Activated T-cell treated with anti-CD3 and anti-CD28 coated beads for 48 hours (primary cell): ENCODE measurements around the gene FUNDC2.

Experiments used
- DNase-seq: peaks from one replicate; pipeline ENCODE4 v3.0.0-alpha.2; 2020; ENCODE audit warnings: low read depth

FUNDC2 gene

DNA sequence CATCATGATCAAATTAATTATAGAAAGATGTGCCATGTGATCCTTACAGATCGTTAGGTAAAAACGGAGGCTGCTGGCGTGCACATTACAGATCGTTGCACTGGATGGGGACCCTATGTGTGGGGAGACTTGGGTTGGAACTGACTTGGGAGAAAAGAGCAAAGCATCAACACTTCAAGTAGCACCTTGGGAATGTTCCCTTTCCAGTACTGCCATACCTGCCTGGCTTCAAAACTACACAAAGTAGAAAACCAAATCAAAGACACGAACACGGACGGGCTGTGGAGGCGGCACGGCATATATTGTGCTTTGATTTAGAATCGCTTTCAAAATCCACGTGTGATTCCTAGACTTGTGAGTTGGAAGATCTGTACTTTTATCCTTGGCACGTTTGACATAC, 43.4 kb downstream of the FUNDC2 start:
- DNase-seq, result no peak

DNA sequence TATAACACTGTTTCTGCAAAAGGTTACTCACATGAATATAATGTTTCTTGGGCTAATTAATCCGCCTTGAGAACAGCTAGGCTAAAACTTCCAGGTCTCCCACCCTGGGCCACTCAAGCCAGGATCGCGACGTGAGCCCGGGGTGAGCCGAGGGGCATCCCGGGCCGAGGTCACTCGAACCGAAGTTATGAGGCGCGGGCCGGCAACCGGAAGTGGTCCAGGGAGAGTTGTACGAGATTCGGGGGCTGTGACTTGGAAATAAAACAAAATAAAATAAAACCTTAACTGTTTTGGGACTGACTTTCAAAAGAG, 44.0 kb downstream of the FUNDC2 start:
- peak; percentile 13 for DNase-seq

DNA sequence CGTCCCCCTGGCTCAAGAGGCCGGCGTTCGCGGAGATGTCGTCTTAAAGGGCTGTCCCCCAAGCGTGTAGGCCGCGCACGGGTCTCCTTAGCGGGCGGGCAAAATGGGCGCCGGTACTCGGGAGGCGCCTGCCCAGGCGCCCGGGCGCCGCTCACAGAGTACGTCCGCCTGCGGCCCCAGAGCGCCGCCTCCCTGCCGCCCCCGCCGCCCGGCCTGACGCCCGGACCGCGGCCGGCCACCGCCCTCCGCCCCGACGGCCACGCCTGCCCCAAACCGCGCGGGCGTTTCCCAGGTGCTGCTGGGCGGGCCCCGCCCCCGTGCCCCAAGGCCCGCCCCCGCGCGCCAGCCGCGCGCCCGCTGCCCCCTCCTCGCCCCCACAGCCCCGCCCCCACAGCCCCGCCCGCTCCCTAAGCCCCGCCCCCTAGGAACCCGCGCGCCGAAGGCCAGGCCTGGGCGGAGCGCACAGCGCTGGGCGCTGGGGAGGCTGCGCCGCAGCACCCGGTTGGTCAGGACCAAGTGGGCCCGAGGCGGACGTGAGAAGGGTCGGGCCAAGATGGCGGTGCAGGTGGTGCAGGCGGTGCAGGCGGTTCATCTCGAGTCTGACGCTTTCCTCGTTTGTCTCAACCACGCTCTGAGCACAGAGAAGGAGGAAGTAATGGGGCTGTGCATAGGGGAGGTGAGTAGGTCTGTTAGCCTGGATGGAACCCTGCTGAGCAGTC, 44.5 kb downstream of the FUNDC2 start, which contains the start of the genes BRCC3, CMC4 and MTCP1:
BRCC3 (plus strand) TSS at position 534 of the 719 bp plus-strand sequence; CDS start at position 554, 20 bp downstream.
CMC4 (minus strand) TSS at position 162 of the 719 bp plus-strand sequence. CDS start 7,113 bp downstream, outside the sequence.
MTCP1 (minus strand) TSS at position 162 of the 719 bp plus-strand sequence. CDS start 5,126 bp downstream, outside the sequence.
- peak; percentile 77 for DNase-seq

DNA sequence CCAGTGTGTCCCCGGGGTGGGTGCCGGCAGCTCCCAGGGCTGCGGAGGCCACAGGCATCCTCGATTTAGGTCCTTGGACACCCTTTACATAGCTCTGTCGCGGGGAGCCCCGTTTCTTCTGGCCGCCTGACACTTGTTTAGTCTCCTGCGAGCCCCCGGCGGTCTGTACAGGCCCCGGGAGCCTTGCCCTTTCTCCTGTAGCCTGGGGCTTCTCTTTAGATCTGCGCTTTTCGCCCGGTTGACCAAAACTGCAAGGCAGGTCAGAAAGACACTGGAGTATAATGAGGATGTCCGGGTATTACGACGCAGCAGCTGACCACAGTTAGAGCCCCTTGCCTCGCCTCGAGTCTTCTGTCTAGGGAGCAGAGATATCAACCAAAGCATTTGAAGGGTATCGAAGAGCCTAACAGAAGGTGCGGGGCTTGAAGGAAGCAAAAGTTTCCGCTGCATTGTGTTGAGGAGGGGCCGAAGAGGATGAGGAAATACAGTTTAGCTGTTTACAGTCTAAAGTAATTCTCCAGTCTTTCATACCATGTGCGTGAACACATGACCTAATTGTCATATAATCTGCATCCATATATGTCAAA, 45.1 kb downstream of the FUNDC2 start:
- DNase-seq, result no peak

DNA sequence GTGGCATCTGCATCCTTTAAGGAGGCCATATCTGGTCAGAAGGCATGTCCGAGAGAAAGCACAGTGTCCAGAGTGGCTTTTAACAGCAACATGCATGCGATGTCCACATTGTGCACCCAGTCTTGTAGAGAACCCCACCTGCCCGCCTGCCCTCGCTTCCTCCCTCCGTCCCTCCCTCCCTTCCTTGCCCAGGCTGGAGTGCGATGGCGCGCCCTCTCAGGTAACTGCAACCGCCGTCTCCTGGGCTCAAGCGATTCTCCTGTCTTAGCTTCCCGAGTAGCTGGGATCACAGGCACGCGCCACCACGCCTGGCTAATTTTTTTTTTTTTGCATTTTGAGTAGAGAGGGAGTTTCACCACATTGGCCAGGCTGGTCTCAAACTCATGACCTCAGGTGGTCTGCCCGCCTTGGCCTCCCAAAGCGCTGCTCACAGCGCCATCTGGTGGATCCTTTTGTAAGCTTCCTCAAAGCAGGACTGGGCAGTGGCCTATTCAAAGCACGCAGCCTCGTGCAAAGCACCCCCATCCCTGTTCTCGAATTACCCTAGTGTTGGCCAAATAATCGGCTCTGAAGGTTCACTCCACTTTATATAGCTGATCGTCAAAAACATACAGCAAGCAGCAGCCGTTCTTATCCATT, 59.7 kb downstream of the FUNDC2 start:
- DNase-seq, result peak; percentile 20

DNA sequence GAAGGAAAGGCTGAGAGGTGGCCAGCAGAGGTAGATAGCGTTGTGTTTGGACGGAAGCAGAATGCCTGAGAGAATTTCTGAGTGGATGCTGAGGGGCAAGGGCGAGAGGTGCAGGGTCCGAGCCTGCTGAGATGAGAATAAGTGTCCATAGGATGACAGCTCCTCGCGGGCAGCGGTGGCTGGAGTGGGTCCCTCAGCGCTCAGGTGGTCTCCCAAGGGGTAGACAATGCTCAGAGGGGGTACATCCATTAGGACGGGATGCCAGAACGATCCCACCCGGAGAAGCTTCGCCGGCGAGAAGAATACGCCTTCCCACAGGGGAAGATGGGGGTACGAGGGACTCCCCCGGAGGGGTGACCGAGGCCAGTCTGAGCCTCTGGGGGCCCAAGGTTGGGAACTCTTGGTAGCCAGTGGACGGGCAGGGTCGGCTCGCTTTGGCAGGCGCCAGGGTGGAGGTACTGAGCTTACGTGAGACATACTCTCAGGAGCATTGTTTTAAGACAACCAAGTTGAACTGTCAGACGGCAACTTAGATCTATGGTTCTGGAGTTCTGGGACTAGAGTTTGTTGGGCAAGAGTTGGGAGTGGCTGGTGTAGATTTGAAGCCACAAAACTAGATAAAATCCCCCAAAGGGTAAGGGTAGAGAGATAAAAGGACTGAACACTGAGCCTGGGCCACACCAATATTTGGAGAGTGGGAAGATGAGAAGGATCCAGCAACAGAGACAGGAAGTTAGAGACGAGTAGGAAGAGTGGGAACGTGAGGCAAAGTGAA, 60.5 kb downstream of the FUNDC2 start:
- no peak for DNase-seq

DNA sequence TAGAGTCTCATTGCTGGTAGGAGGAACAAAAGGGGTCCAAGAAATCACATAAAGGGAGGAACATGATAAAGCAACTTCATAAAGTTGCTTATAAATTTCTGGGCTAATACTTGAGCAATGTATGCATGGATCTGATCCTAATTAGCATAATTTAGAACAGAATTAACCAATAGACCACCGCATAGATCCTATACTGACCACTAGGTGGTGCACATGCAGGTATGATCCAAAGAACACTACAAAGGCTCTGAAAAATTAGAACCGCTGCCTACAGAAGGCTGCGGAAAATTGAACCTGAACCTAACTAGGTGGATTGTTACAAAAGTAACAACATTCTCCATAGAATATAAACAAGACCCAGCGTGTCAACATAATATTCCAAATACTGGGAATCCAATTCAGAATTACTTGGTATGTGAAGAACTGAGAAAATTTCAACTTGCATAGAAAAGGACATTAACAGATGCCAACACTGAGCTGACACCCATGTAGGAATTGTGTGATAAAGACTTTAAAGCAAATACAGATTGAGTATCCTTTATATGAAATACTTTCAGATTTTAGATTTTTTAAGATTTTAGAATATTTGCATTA, 67.9 kb downstream of the FUNDC2 start:
- no peak for DNase-seq

DNA sequence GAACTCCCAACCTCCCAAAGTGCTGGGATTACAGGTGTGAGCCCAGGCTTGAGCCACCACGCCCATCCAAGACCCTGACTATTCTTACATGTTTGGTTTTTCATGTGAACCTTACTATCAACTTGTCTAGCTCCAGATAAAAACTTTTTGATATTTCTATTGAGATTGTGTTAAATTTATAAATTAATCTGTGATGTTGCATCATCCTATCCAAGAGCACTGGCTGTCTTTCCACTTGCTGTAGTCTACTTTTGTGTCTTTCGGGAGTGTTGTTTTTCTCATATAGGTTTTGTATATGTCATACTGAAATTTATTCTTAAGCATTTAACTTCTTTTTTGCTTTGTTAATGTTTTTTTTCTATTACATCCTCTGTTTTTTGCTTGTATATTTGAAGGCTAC, 79.3 kb downstream of the FUNDC2 start:
- DNase-seq, result no peak

DNA sequence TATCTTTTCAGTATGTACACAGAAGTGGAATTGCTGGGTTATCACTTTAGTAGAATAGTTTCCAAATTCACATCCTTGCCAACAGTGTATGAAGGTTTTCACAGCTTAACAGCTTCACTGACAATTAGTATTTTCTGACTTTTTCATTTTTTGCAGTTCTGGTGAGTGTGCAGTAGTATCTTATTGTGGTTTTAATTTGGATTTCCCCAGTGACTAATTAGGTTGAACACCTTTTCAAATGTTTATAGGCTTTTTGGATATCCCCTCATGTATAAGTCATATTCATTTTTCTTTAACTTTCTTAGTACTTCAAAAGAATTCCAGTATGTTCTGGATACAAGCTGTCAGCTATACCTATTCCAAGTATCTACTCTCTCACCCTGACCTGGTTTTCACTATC, 81.8 kb downstream of the FUNDC2 start:
- no peak for DNase-seq
